Activated naive CD4-positive, alpha-beta T cell treated with anti-CD3 and anti-CD28 coated beads, Interleukin-2, amount 50 U/mL, for 72 hours (primary cell): ENCODE results near the gene DTYMK. TPM values are rescaled to one million over a fixed set of nuclear protein-coding genes. Genes with fewer than 3 reads are reported as not detected.
A peak's percentile ranks its signal among the peaks of the same experiment; 100 is the strongest.

Experiments
- ATAC-seq, 2 donors: fragments of 150-1000 bp; cut with Tn5 transposase; 2 replicates each; pipeline ENCODE4 v1.10.0; 2021; ENCODE audit warnings: mild to moderate bottlenecking in 2 of 2, moderate library complexity in 2 of 2
- DNase-seq, 2 donors: peaks; one replicate each; pipeline ENCODE4 v3.0.0; 2021 to 2022; ENCODE audit warnings: low spot score in 2 of 2
- H3K27ac Mint-ChIP-seq, 2 donors: one replicate each; pipeline ENCODE4 v1.8.0; 2022; ENCODE audit warnings: mild to moderate bottlenecking in 2 of 2, mixed read lengths in 2 of 2
- H3K36me3 Mint-ChIP-seq, 2 donors: one replicate each; pipeline ENCODE4 v1.8.0; 2022; ENCODE audit warnings: mixed read lengths in 2 of 2
- H3K9me3 Mint-ChIP-seq, 2 donors: one replicate each; pipeline ENCODE4 v1.8.0; 2022; ENCODE audit warnings: mixed read lengths in 2 of 2
- total RNA-seq, 2 donors: library from RNA; stranded (reverse); gene quantifications; one replicate each; pipeline ENCODE4 v1.2.3, GENCODE V29; 2022

Gene DTYMK
- total RNA-seq, 2 donors from 2014 or later = 85.5 to 92.9 TPM

DNA sequence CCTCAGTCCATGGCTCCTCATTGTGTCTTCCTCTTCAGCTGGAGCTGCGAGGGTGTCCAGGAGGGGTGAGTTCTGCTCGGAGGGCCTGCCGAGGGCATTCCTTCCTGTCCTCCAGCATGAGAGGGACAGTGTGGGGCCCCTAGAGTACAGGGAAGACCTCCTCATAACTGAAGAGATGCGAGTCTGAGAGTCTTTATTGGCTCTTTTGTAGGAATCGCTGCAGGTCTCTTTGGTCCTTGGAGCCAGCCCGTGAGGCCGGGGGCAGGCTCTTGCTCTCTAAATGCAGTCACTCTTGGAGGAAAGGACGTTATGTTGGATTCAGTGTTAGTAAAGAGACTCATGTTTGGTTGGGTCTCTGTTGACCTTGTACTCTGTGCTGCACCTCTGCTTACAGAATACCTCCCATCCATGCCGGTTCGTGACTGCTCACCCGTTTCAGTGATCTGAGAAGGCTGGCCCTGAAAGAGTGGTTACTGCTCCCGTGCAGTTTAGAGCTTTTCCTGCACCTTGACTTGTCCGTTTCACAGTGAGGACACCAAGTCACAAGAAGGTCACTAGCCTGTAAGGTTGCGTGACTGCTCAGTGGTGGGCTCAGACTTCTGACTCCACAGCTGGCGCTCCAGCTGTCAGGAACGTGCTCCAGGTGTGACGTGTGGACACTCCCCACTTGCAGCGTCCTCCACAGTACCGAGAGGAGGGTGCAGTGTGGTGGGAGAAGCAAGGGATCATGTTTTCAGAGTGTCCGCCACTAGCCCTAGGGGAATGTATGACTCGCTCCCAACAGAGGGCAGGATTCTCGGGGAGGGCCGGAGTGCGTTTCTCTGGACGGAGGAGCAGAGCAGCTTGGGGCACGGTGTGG is 41.3 kb downstream of the DTYMK start:
- Mint-ChIP-seq H3K36me3 (peaks cover 0 to 6% of the 10 kb centered on the region in 2 donors), H3K27ac (no peak overlapping the region), H3K9me3 (peaks cover 0 to 2% of the 10 kb centered on the region in 2 donors)
- DNase-seq (no peak), ATAC-seq (no peak)

DNA sequence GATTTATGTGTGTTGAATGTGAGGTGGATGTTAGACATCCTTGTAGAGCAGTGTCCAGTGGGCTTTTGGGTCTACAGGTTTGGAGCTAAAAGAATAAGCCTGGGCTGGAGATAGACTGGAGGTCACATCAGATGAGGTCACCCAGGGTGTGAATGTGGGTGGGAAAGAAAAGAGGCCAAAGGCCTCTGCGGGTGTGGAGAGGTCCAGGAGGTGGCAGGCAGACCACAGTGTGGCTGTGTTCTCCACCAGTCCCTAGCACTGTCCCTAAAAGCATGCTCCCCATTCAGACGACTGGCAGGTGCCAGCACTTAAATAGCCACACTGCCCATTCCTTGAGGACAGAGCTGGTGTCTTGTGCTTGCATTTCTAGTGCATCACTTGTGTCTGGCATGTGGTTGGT is 45.0 kb downstream of the DTYMK start:
- H3K9me3 Mint-ChIP-seq = peaks cover 0 to 3% of the 10 kb centered on the region in 2 donors
- no peak for DNase-seq
- no peak for ATAC-seq
- peak overlapping the region in 1 of 2 donors; percentile 2 for H3K27ac Mint-ChIP-seq
- H3K36me3 Mint-ChIP-seq = peaks cover 5 to 29% of the 10 kb centered on the region in 2 donors

DNA sequence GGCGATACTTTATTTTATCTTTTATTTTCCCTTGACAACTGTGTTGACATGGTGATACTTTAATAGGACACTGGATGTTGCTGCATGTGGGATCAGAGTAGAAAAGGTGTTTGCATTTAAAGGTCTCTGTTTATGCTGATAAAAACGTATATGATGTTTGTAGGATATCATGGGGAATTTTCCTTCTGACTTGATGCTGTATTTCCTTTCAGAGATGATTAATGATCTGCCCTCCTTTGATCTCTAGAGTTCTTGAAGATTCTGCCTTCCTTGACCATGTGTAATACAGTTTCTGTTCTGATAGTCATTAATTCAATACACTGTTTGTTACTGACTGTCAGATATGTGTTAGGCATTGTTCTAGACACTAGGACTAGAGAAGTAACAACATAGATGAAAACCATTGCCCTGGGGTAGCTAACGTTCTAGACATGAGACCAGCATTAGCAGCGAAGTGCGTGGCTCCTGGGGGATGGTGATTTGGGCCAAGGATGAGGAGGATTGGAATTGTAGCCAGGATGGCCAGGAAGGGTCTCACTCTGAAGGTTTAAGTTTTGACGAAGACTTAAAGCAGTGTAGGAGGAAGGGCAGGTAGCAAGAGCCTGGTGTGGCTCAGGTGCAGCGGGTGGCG is 46.3 kb downstream of the DTYMK start:
- DNase-seq (no peak), ATAC-seq (peak; percentile 11 to 19)
- Mint-ChIP-seq H3K27ac (peak overlapping the region; percentile 76 to 82), H3K36me3 (peaks cover 5 to 29% of the 10 kb centered on the region in 2 donors), H3K9me3 (peaks cover 0 to 3% of the 10 kb centered on the region in 2 donors)

DNA sequence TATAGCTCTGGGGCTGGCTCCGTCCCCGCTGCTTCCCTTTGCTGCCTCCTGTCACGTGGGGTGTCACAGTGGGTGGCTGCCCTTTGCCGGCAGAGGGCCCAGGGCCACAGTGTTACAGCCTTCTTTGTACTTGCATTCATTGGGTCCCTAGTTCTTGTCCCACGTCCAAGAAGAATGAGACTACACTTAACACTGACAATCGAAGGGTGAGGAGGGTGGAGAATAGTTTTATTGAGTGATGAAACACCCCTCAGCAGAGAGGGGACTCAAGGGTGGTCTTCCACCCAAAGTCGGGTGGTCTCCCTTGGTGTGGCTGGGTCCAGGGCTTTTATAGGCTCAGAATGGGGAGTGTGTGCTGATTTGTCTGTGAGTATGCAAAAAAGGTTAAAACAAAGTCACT is 47.2 kb downstream of the DTYMK start:
- peak overlapping the region; percentile 76 to 82 for H3K27ac Mint-ChIP-seq
- H3K36me3 Mint-ChIP-seq = peaks cover 11 to 29% of the 10 kb centered on the region in 2 donors
- ATAC-seq (no peak), DNase-seq (no peak)
- H3K9me3 Mint-ChIP-seq = peaks cover 0 to 3% of the 10 kb centered on the region in 2 donors

DNA sequence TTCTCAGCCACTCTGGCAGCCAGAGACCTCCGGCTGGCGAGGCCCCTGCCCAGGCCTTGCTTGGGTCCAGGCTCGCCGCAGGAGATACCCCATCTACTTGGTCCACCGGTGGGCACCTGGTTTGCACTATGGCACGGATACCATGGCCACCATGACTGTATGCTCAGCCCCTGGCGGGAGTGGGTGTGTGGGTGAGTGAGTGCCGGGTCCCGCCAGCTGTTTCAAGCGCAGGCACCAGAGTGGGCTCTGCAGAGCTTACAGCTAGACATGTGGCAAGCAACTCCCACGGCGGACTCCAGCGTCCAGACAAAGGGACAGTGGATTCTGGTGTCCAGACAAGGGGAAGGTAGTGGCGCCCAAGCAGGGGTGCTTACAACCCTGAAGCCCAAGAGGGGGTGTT is 47.7 kb downstream of the DTYMK start:
- H3K36me3 Mint-ChIP-seq = peaks cover 11 to 29% of the 10 kb centered on the region in 2 donors
- H3K9me3 Mint-ChIP-seq = peaks cover 0 to 3% of the 10 kb centered on the region in 2 donors
- H3K27ac Mint-ChIP-seq = peak overlapping the region; percentile 84 to 97
- DNase-seq (no peak), ATAC-seq (no peak)

DNA sequence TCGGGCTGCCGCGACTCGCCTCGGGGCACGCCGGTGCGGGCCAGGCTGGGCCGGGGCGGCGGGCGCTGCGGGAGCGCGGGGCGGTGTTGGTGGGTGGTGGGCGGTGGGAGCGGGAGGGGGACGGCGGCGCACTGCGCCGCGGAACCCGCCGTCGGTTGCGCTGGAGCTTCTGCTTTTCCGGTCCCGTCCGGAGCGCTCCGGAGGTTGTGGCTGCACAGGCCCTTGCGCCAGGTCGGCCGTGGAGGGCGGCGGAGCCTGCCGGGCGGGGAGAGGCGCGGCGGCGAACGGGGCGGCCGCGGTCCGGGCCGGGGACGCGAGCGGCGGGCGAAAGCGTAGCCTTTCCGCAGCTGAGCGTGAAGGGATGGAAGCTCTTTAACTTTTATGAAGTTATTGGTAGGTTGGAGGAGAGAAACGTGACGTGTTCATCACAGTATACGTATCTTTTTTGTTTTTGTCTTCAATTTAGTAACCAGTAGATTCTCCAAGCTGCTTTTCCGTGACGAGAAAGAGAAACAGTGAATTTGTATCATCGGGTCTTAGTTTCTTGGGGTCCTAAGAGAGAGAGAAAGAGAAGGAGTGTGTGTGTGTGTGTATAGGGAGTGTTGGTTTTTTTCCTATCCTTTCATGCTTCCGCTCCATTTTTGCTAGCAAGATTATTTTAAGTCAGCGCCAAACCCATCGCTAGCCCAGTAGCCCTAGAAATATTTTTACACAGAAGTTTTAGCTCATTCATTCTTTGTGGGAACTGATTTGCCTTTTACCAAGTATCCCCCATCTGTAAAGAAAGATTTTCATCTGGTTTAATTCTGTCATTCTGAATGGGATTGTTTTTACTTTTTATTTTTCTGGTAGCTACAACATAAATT is 48.6 kb downstream of the DTYMK start:
- Mint-ChIP-seq H3K36me3 (peaks cover 17 to 35% of the 10 kb centered on the region in 2 donors), H3K9me3 (peaks cover 0 to 3% of the 10 kb centered on the region in 2 donors), H3K27ac (peak overlapping the region; percentile 84 to 97)
- ATAC-seq (peak; percentile 41 to 49), DNase-seq (no peak)

DNA sequence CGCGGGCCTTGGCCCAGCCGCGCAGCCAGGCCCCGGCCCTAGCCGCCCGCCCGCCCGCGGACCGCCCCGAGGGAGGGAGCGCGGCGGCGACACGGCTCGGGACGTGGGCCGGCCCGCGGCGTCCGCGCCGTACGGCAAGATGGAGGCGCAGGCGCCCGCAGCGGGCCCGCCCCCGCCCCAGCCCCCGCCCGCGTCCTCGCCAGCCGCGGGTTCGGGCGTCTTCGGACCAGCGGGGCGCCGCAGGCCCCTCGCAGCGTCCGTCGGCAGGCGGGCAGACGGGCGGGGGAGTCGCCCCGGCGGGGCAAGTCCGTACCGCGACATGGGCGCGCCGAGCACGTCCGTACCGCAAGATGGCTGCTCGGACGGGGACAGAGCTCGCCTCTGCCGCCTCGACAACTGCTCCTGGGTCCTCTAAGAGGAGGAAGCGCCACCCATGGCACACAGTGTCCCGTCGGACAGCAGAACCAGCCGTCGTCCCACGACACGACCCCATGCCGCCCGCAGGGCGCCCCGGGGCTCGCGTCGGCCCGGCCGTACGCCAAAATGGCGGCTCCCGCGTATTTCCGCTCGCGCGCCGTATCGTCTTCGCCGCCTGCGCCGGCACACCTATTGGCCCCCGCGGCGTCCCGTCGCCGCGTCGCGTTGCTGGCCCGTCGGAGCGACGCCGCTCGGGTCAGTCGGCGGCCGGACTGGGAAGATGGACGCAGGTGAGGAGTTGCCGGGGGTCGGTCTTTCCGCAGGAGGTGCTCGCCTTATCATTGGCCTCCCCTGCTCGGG is 49.4 kb downstream of the DTYMK start, which contains the start of the genes ATG4B and THAP4:
Gene ATG4B (plus strand): TSS at position 676 of the 777 bp plus-strand sequence. CDS start 22 bp downstream, at position 698.
Gene THAP4 (minus strand): TSS at position 141 of the 777 bp plus-strand sequence. CDS start 141 bp downstream, outside the sequence.
- H3K36me3 Mint-ChIP-seq = peaks cover 22 to 42% of the 10 kb centered on the region in 2 donors
- H3K9me3 Mint-ChIP-seq = peaks cover 0 to 3% of the 10 kb centered on the region in 2 donors
- ATAC-seq (peak; percentile 75 to 78), DNase-seq (peak; percentile 75 to 83)
- peak within 1 kb of the TSS; percentile 84 to 97 for H3K27ac Mint-ChIP-seq

DNA sequence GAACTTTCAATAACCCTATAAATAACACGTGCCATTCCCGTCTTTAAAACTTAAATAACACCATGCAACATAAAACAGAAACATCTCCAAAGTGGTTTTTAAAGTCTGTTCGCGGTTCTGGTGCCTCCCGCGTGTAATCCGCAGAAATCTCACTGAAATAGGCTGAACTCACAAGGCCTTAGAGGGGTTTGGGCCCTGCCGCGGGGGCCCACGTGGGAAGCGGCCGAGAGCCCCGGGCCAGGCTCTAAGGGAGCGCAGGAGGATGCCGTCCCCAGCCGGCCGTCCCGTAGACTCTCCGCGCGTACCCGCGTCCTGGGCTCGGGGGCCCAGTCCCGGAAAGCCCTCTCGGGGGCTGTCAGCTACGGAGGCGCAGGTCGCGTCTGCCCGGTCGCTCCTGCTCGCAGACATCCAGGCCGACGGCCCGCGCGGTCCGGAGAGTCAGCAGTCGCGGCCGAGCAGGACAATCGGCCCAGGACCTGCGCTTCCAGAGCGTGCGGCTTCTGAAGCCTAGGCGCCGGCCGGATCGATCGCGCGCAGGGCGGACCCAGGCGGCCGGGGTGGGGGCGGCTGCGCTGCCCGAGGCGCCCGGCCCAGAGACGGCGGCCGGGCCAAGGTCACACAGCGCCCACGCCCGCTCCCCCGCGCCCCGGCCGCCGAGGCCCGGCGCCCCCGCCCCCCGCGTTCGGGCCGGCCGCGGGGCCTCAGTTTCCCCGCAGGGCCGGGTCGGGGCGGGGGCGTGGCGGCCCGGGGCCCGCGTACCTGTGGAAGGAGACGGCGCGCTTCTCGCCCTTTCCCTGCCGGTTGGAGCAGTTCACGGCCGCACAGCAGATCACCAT is 50.2 kb downstream of the DTYMK start:
- peaks cover 0 to 3% of the 10 kb centered on the region in 2 donors for H3K9me3 Mint-ChIP-seq
- peaks cover 22 to 42% of the 10 kb centered on the region in 2 donors for H3K36me3 Mint-ChIP-seq
- DNase-seq (peak in 1 of 2 donors; percentile 53), ATAC-seq (peak; percentile 37 to 51)
- H3K27ac Mint-ChIP-seq = peak overlapping the region; percentile 61

DNA sequence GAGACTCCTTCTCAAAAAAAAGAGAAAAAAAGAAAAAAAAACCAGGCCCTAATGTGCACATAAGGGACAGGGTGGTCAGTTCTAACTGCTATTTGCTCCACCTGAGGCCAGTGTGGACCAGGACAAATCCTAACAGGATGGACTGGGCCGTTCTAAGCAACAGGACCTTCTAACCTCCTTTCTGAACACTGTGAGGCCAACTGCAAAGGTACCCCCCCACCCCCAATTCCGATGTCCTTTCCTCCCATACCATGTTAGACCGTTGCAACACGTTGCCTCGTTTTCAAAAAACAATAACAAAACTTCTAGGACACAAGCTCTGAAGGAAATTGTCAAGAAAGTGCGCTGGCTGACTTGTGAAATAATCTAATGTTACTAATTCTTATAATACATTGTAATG is 50.9 kb downstream of the DTYMK start:
- ATAC-seq (no peak), DNase-seq (no peak)
- Mint-ChIP-seq H3K9me3 (peaks cover 0 to 3% of the 10 kb centered on the region in 2 donors), H3K27ac (peak overlapping the region; percentile 61), H3K36me3 (peaks cover 22 to 41% of the 10 kb centered on the region in 2 donors)

DNA sequence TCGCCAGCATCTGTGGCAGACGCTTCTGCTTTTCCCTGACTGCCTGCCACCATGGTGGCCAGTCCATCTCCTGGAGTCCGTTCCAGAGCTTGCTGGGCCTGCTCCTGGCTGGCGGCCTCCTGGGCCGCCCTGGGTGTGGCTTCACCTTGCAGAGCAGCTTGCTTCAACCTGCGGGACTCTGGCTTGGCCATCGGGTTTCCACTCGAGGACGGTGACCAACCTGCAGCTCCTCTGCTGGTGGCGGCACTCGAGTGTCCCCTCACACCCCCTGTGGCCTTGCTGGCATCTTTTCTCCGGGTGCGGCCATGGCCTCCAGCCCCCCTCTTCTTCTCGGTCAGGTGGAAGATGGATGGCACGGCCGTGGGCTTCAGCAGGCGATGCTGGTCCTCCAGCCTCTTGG is 53.1 kb downstream of the DTYMK start:
- no peak for DNase-seq
- H3K9me3 Mint-ChIP-seq = no peaks in the 10 kb centered on the region
- no peak overlapping the region for H3K27ac Mint-ChIP-seq
- ATAC-seq = no peak
- H3K36me3 Mint-ChIP-seq = peaks cover 19 to 22% of the 10 kb centered on the region in 2 donors

DNA sequence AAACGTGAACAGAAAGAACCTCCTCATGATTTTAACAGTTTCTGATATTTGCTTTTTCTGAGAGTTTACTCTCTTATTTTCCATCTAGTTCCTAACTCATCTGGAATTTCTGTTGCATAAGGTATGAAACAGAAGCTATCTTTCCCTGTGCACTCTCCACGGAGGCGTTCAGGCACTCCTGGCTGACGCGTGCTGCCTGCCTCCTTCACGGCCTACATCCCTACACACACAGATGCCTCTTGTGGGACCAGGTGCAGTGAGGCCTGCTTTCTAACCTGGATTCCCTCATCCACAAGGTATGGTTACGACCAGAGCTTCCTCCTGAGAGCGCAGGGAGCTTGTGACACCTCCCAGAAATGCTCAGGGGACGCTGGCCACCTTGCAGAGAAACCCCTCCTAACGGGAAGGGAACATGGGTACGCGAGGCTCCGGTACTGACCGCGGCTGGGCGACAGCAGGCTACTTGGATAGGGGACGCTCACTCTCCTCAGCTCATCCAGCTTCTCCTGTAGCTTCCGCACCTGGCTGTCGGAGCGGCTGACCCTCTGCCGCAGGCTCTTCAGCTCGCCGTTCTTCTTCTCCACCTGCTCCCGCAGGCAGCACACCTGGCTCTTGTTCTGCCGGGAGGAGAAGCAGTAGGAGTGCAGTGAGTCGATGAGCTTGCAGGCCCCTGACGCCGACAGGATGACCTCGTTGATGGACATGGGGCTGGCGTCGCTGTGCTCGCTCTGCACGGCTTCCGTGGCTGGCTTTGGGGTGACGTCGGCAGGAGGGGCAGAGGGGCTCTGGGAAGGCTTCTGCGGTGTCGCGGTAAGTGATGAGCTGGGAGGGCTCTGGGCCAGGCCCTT is 53.9 kb downstream of the DTYMK start:
- no peak for ATAC-seq
- H3K27ac Mint-ChIP-seq = peak overlapping the region in 1 of 2 donors; percentile 55
- DNase-seq = no peak
- peaks cover 13 to 22% of the 10 kb centered on the region in 2 donors for H3K36me3 Mint-ChIP-seq
- H3K9me3 Mint-ChIP-seq = no peaks in the 10 kb centered on the region

DNA sequence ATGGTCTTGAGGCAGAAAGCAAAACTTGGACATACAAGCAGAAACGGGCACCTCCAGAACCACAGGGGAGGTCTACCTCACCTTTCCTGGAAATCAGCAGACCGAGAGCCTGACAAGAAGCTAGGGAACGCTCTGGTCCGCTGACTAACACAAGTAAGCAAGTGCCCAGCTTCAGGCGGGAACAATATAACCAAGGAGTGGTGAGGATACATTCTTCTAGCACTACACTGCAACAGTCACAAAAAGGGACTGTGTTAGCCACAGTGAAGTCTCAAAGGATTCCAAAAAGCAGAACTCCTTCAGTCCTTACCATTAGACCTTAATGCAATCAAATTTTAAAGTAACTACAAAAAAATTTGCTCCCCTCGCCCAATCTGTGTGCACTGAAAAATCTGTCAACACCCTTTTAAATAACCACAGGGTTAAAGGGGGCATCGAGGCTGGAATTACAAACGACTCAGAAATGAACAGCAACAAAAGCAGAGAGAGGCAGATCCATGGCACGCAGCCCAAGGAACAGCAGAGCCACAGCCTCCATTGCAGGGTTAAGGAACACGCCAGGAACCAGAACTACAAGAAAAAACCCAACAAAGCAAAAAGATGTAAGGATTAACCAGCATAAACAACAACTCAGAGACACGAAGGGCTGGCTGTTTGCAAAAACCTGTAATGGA is 56.7 kb downstream of the DTYMK start:
- Mint-ChIP-seq H3K27ac (peak overlapping the region in 1 of 2 donors; percentile 44), H3K9me3 (no peaks in the 10 kb centered on the region), H3K36me3 (peaks cover 13 to 19% of the 10 kb centered on the region in 2 donors)
- ATAC-seq (no peak), DNase-seq (no peak)

DNA sequence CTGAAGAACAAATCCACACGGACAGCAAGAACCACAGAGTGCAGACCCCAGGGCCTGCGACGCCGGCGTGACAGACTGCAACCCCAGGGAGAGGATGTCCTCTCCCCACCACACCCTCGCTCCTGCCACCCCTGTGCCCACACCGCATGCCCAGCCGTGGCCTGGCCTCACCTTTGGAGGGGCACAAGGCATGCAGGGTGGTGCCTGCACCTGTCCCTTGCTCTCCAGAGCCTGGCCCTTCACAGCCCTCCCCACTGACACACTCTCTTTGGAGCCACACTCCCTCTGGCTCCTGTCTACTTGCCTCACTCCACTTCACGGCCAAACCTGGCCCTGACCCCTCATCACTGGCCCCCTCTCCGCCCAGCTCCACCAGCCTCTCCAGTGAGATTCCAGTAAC is 58.9 kb downstream of the DTYMK start:
- no peak for ATAC-seq
- DNase-seq = no peak
- H3K9me3 Mint-ChIP-seq = no peaks in the 10 kb centered on the region
- H3K36me3 Mint-ChIP-seq = peaks cover 3 to 6% of the 10 kb centered on the region in 2 donors
- peak overlapping the region in 1 of 2 donors; percentile 6 for H3K27ac Mint-ChIP-seq
